H9 (cell line): ENCODE data around the gene FDX2. TPM values are rescaled to one million over a fixed set of nuclear protein-coding genes. Genes with fewer than 3 reads are reported as not detected.
A peak's percentile ranks its signal among the peaks of the same experiment; 100 is the strongest.

Source experiments
- DNase-seq: peaks from one replicate; pipeline ENCODE4 v3.0.0-alpha.2; 2017
- H2AFZ ChIP-seq: one replicate; pipeline ENCODE4 v1.6.1; 2013; ENCODE audit warnings: mild to moderate bottlenecking, low read length, control low read depth, moderate library complexity
- H2AK5ac ChIP-seq: 2 replicates; pipeline ENCODE4 v1.6.1; 2013; ENCODE audit warnings: low read length, control low read depth, mixed read lengths; ENCODE audit not compliant: insufficient read length
- H2BK120ac ChIP-seq: one replicate; pipeline ENCODE4 v1.6.1; 2013; ENCODE audit warnings: low read depth, mild to moderate bottlenecking, low read length, control low read depth, inconsistent platforms; ENCODE audit not compliant: poor library complexity, severe bottlenecking
- H2BK12ac ChIP-seq: 2 replicates; pipeline ENCODE4 v1.6.1; 2013; ENCODE audit warnings: low read length, control low read depth, mixed read lengths, low read depth; ENCODE audit not compliant: insufficient read length
- H2BK15ac ChIP-seq: 2 replicates; pipeline ENCODE4 v1.6.1; 2013; ENCODE audit warnings: low read depth, low read length, control low read depth
- H2BK20ac ChIP-seq: one replicate; pipeline ENCODE4 v1.6.1; 2013; ENCODE audit warnings: low read depth, mild to moderate bottlenecking, low read length, control low read depth, inconsistent platforms; ENCODE audit not compliant: poor library complexity, severe bottlenecking
- H2BK5ac ChIP-seq: 2 replicates; pipeline ENCODE4 v1.6.1; 2013; ENCODE audit warnings: low read length, control low read depth, mixed read lengths; ENCODE audit not compliant: insufficient read length
- H3K14ac ChIP-seq: 2 replicates; pipeline ENCODE4 v1.6.1; 2013; ENCODE audit warnings: low read length, control low read depth; ENCODE audit not compliant: insufficient read depth
- H3K18ac ChIP-seq: 2 replicates; pipeline ENCODE4 v1.6.1; 2013; ENCODE audit warnings: low read depth, mild to moderate bottlenecking, mixed read lengths, low read length, control low read depth; ENCODE audit not compliant: insufficient read length
- H3K23ac ChIP-seq: 2 replicates; pipeline ENCODE4 v1.6.1; 2013; ENCODE audit warnings: low read length, control low read depth, mixed read lengths, low read depth; ENCODE audit not compliant: insufficient read length
- H3K23me2 ChIP-seq: 2 replicates; pipeline ENCODE4 v1.6.1; 2013; ENCODE audit warnings: low read depth, mild to moderate bottlenecking, mixed read lengths, low read length, control low read depth; ENCODE audit not compliant: insufficient read length, poor library complexity, severe bottlenecking
- H3K27ac ChIP-seq: 2 replicates; pipeline ENCODE4 v1.5.1; 2013; ENCODE audit warnings: low read length, control low read depth, mixed read lengths, low read depth; ENCODE audit not compliant: insufficient read length
- H3K27me3 ChIP-seq: 2 replicates; pipeline ENCODE4 v1.6.1; 2013; ENCODE audit warnings: low read length, control low read depth, inconsistent platforms; ENCODE audit not compliant: insufficient read depth
- H3K4ac ChIP-seq: 2 replicates; pipeline ENCODE4 v1.6.1; 2013; ENCODE audit warnings: low read depth, mild to moderate bottlenecking, control low read depth, inconsistent platforms, low read length, moderate library complexity
- H3K4me1 ChIP-seq: 2 replicates; pipeline ENCODE4 v1.6.1; 2013; ENCODE audit warnings: low read length, control low read depth, inconsistent platforms; ENCODE audit not compliant: insufficient read depth
- H3K4me2 ChIP-seq: 2 replicates; pipeline ENCODE4 v1.6.1; 2013; ENCODE audit warnings: low read length, control low read depth, mixed read lengths; ENCODE audit not compliant: insufficient read length, insufficient read depth
- H3K56ac ChIP-seq: 2 replicates; pipeline ENCODE4 v1.6.1; 2013; ENCODE audit warnings: low read depth, mild to moderate bottlenecking, mixed read lengths, low read length, control low read depth; ENCODE audit not compliant: insufficient read length
- H3K79me1 ChIP-seq: 2 replicates; pipeline ENCODE4 v1.6.1; 2013; ENCODE audit warnings: low read depth, mild to moderate bottlenecking, moderate library complexity, low read length, control low read depth, inconsistent platforms; ENCODE audit not compliant: insufficient read depth, poor library complexity, severe bottlenecking
- H3K79me2 ChIP-seq: 2 replicates; pipeline ENCODE4 v1.6.1; 2013; ENCODE audit warnings: low read length, control low read depth, inconsistent platforms; ENCODE audit not compliant: insufficient read depth
- H3K9ac ChIP-seq: 2 replicates; pipeline ENCODE4 v1.6.1; 2013; ENCODE audit warnings: low read length, control low read depth, mixed read lengths; ENCODE audit not compliant: insufficient read length; ENCODE audit errors: extremely low read depth
- H3K9me3 ChIP-seq: one replicate; pipeline ENCODE4 v1.6.1; 2013; ENCODE audit warnings: low read depth, low read length, inconsistent platforms; ENCODE audit not compliant: control insufficient read depth
- H3T11ph ChIP-seq: one replicate; pipeline ENCODE4 v1.6.1; 2013; ENCODE audit warnings: mild to moderate bottlenecking, low read length, control low read depth, inconsistent platforms
- H4K20me1 ChIP-seq: one replicate; pipeline ENCODE4 v1.6.1; 2013; ENCODE audit not compliant: control insufficient read depth, insufficient read length, insufficient read depth
- H4K5ac ChIP-seq: 2 replicates; pipeline ENCODE4 v1.6.1; 2013; ENCODE audit warnings: low read depth, mild to moderate bottlenecking, mixed read lengths, low read length, control low read depth; ENCODE audit not compliant: insufficient read length
- H4K8ac ChIP-seq: replicated peaks from 2 replicates; pipeline ENCODE4 v1.6.1; 2013; ENCODE audit warnings: low read length, control low read depth, mixed read lengths, low read depth; ENCODE audit not compliant: insufficient read length
- H4K91ac ChIP-seq: 2 replicates; pipeline ENCODE4 v1.6.1; 2013; ENCODE audit warnings: low read depth, mild to moderate bottlenecking, moderate library complexity, mixed read lengths, low read length, control low read depth; ENCODE audit not compliant: insufficient read length
- H3K27ac Mint-ChIP-seq, 3 experiments: 2 replicates in 2 of 3; 3 replicates in 1 of 3; pipeline ENCODE4 v1.8.0; 2020 to 2021; ENCODE audit warnings: mixed read lengths in 3 of 3, mild to moderate bottlenecking in 1 of 3, moderate library complexity in 1 of 3
- H3K27me3 Mint-ChIP-seq: 2 replicates; pipeline ENCODE4 v1.8.0; 2021; ENCODE audit warnings: low read depth, mild to moderate bottlenecking, moderate library complexity, mixed read lengths
- H3K36me3 Mint-ChIP-seq, 3 experiments: 2 replicates in 2 of 3; 3 replicates in 1 of 3; pipeline ENCODE4 v1.8.0; 2020 to 2021; ENCODE audit warnings: low read depth in 3 of 3, mixed read lengths in 3 of 3; ENCODE audit not compliant: insufficient read depth in 1 of 3
- H3K4me1 Mint-ChIP-seq, 2 experiments: 2 replicates each; pipeline ENCODE4 v1.8.0; 2020; ENCODE audit warnings: mixed read lengths in 2 of 2
- H3K4me3 Mint-ChIP-seq, 2 experiments: 2 replicates in 1 of 2; 3 replicates in 1 of 2; pipeline ENCODE4 v1.8.0; 2020 to 2021; ENCODE audit warnings: mild to moderate bottlenecking in 2 of 2, mixed read lengths in 2 of 2, moderate library complexity in 1 of 2
- H3K9me3 Mint-ChIP-seq, 2 experiments: 2 replicates in 1 of 2; 3 replicates in 1 of 2; pipeline ENCODE4 v1.8.0; 2020; ENCODE audit warnings: mild to moderate bottlenecking in 2 of 2, mixed read lengths in 2 of 2, moderate library complexity in 1 of 2
- CTCF ChIP-seq: fragments of 200-600 bp; sonication (generic); conservative IDR thresholded peaks from 3 replicates; pipeline ENCODE4 v1.8.0; 2021; ENCODE audit warnings: antibody characterized with exemption, mild to moderate bottlenecking
- WGBS: extraction: QIAGEN DNeasy Blood & Tissue Kit; methylation state at CpG from one replicate; pipeline ENCODE4 v1.1.7; 2013; ENCODE audit warnings: missing lambda C conversion rate, low lambda C conversion rate, mixed read lengths; ENCODE audit not compliant: insufficient read length; ENCODE audit errors: extremely low coverage; 5-methylcytosine and 5-hydroxymethylcytosine counted together
- total RNA-seq: library from RNA; stranded (reverse); gene quantifications from 2 replicates; pipeline ENCODE4 v1.2.1, GENCODE V29; 2021

Gene FDX2
- total RNA-seq, 1 experiment from 2014 or later = 27.7 TPM

GRCh38 chr19:10290357-10290875 is 25.4 kb downstream of the FDX2 start:
- H3T11ph ChIP-seq = no peak overlapping the region
- WGBS = no CpG with 5 or more reads among the region's 30 CpGs
- no peak overlapping the region for H2BK20ac ChIP-seq
- H3K27ac ChIP-seq = no peak overlapping the region
- no peak overlapping the region for H3K18ac ChIP-seq
- Mint-ChIP-seq H3K27ac (no peak overlapping the region), H3K27me3 (peaks cover 99% of the 10 kb centered on the region), H3K4me1 (peaks cover 13 to 44% of the 10 kb centered on the region in 2 experiments), H3K9me3 (peaks cover 0 to 5% of the 10 kb centered on the region in 2 experiments; a peak in 3 of 5 replicates), H3K36me3 (peaks cover 0 to 2% (median 0%) of the 10 kb centered on the region in 3 experiments; a peak in 4 of 7 replicates), H3K4me3 (peak overlapping the region; percentile 59 to 92)
- H3K14ac ChIP-seq = no peak overlapping the region
- no peak overlapping the region for H4K91ac ChIP-seq
- no peak overlapping the region for H4K5ac ChIP-seq
- no peak overlapping the region for H2BK120ac ChIP-seq
- no peaks in the 10 kb centered on the region; the same call in 1 of the 2 replicates for H3K4me1 ChIP-seq
- H2BK15ac ChIP-seq = no peak overlapping the region
- H4K20me1 ChIP-seq = no peaks in the 10 kb centered on the region
- H3K79me2 ChIP-seq = no peaks in the 10 kb centered on the region
- no peak overlapping the region for H2AK5ac ChIP-seq
- no peak overlapping the region for H4K8ac ChIP-seq
- no peak overlapping the region for H3K4ac ChIP-seq
- H3K27me3 ChIP-seq = peaks cover 61% of the 10 kb centered on the region
- peak overlapping the region; percentile 92 for H3K4me2 ChIP-seq
- no peaks in the 10 kb centered on the region for H3K9me3 ChIP-seq
- no peak overlapping the region for H2BK12ac ChIP-seq
- no peak overlapping the region for H3K23ac ChIP-seq
- H2AFZ ChIP-seq = no peak overlapping the region
- no peak overlapping the region for H3K9ac ChIP-seq
- DNase-seq = peak; percentile 55
- H2BK5ac ChIP-seq = no peak overlapping the region
- H3K23me2 ChIP-seq = peaks cover 38% of the 10 kb centered on the region
- H3K79me1 ChIP-seq = no peaks in the 10 kb centered on the region
- H3K56ac ChIP-seq = no peak overlapping the region
- no peak for TF ChIP-seq CTCF
